Kidney (tissue), 14 donors: ENCODE data around the gene PIK3R6. TPM values are rescaled to one million over a fixed set of nuclear protein-coding genes. Genes with fewer than 3 reads are reported as not detected.

Source experiments
- DNase-seq, 5 donors: peaks; one replicate each; pipeline ENCODE4 v3.0.0-alpha.2; 2013 to 2020
- FAIRE-seq: peaks from 2 replicates; lab custom pipeline; 2012; peaks lifted over from hg19 to GRCh38; lab: Jason Lieb, UNC
- H3K27ac ChIP-seq, 2 donors: one replicate each; pipeline ENCODE4 v1.7.0; 2013; ENCODE audit warnings: low read depth in 2 of 2, low read length in 2 of 2, inconsistent platforms in 1 of 2
- H3K27me3 ChIP-seq: one replicate; pipeline ENCODE4 v1.7.1; 2013; ENCODE audit warnings: low read length, inconsistent platforms; ENCODE audit not compliant: control insufficient read depth, insufficient read depth
- H3K36me3 ChIP-seq, 3 donors: one replicate each; pipeline versions ENCODE4 v1.7.0 to v1.7.1; 2013; ENCODE audit warnings: low read length in 3 of 3, control low read depth in 1 of 3, inconsistent platforms in 1 of 3; ENCODE audit not compliant: insufficient read depth in 3 of 3, control insufficient read depth in 2 of 3
- H3K4me1 ChIP-seq, 3 donors: one replicate each; pipeline versions ENCODE4 v1.7.0 to v1.7.1; 2013; ENCODE audit warnings: low read length in 3 of 3, inconsistent platforms in 1 of 3, low read depth in 1 of 3; ENCODE audit not compliant: control insufficient read depth in 2 of 3, insufficient read depth in 2 of 3
- H3K4me3 ChIP-seq, 3 donors: one replicate each; pipeline versions ENCODE4 v1.7.0 to v1.8.1; 2013; ENCODE audit warnings: low read length in 3 of 3, control low read depth in 1 of 3, inconsistent platforms in 1 of 3
- H3K9ac ChIP-seq, 3 donors: one replicate each; pipeline versions ENCODE4 v1.7.0 to v1.7.1; 2013; ENCODE audit warnings: low read length in 3 of 3, control low read depth in 1 of 3, inconsistent platforms in 1 of 3
- H3K9me3 ChIP-seq, 3 donors: one replicate each; pipeline versions ENCODE4 v1.7.0 to v1.7.1; 2013; ENCODE audit warnings: low read length in 3 of 3, control low read depth in 1 of 3, inconsistent platforms in 1 of 3; ENCODE audit not compliant: control insufficient read depth in 2 of 3, insufficient read depth in 1 of 3
- CTCF ChIP-seq: IDR thresholded peaks from 3 replicates; pipeline ENCODE4 v1.5.1; 2012; ENCODE audit warnings: mild to moderate bottlenecking, moderate library complexity, borderline replicate concordance; ENCODE audit not compliant: insufficient read depth; ENCODE audit errors: extremely low read depth
- intact Hi-C: fragments of 100-400 bp; cut with DNase I; formaldehyde crosslinking; loops from one replicate; pipeline ENCODE4 v1.11.1; 2022
- polyA plus RNA-seq: library from polyadenylated mRNA; stranded (reverse); fragments of 350-450 nt; fragmentation: Illumina TruSeq; extraction: RNeasy Lipid Tissue Mini Kit (QIAGEN cat#74804); gene quantifications from one replicate; pipeline ENCODE4 v1.2.3, GENCODE V29; 2014; ENCODE audit warnings: low read depth, low replicate concordance; ENCODE audit not compliant: insufficient read depth
- total RNA-seq: library from RNA; stranded (reverse); fragmentation: NEBNext Ultra II Directional; extraction: Animal tissue kit (Norgen Biotek cat#: 25700); gene quantifications from one replicate; pipeline ENCODE4 v1.2.1, GENCODE V29; 2021
- donor health status: control.
- donor health status: control.
- donor health status: control.
- donor health status: control.
- donor health status: control.
- donor health status: DM: yes; HTN: yes; CAD: no.
- donor health status: Normal renal cell carcinoma (clear cell type).

Gene PIK3R6
- total and polyA plus RNA-seq, 2 donors from 2014 or later: 0.17 to 2.3 TPM

GRCh38 chr17:8871081-8871581 lies 3.7 kb upstream of the PIK3R6 start:
- no peak overlapping the region for H3K27ac ChIP-seq
- no peaks in the 10 kb centered on the region for H3K9me3 ChIP-seq
- no peak overlapping the region for H3K9ac ChIP-seq
- no peaks in the 10 kb centered on the region for H3K4me1 ChIP-seq
- H3K4me3 ChIP-seq: no peak overlapping the region
- no peaks in the 10 kb centered on the region for H3K36me3 ChIP-seq
- intact Hi-C loops: no loop called here
- no peak for TF ChIP-seq CTCF
- no peaks in the 10 kb centered on the region for H3K27me3 ChIP-seq
- FAIRE-seq (no peak), DNase-seq (no peak)

- H3K36me3 ChIP-seq: no peaks in the 10 kb centered on the region
- no peaks in the 10 kb centered on the region for H3K4me1 ChIP-seq
- H3K27ac ChIP-seq: no peak overlapping the region
- intact Hi-C loops: no loop called here
- FAIRE-seq (no peak), DNase-seq (no peak)
- H3K4me3 ChIP-seq: no peak overlapping the region
- no peaks in the 10 kb centered on the region for H3K9me3 ChIP-seq
- no peak overlapping the region for H3K9ac ChIP-seq
- no peaks in the 10 kb centered on the region for H3K27me3 ChIP-seq
- no peak for TF ChIP-seq CTCF
Measured at GRCh38 chr17:8870406-8871040, 3.0 kb upstream of the PIK3R6 start.

GRCh38 chr17:8869114-8869815 lies 1.8 kb upstream of the PIK3R6 start:
- no peak for FAIRE-seq
- Histone ChIP-seq H3K9me3 (no peaks in the 10 kb centered on the region), H3K27me3 (no peaks in the 10 kb centered on the region), H3K4me3 (no peak overlapping the region), H3K36me3 (no peaks in the 10 kb centered on the region), H3K27ac (no peak overlapping the region), H3K4me1 (no peaks in the 10 kb centered on the region), H3K9ac (no peak overlapping the region)
- DNase-seq: peak in 1 of 5 donors; percentile 20
- intact Hi-C loops: no loop called here
- no peak for TF ChIP-seq CTCF
